ENCODE measurements around the gene CEP83.

CEP83 gene

GRCh38 chr12:94266796-94267536 is 192.7 kb downstream of the CEP83 start:
- TF ChIP-seq CTCF (conservative IDR thresholded peaks at IDR 0.05) = no peak
- no peak overlapping the region for H3K27ac ChIP-seq

- TF ChIP-seq CTCF (conservative IDR thresholded peaks at IDR 0.05) = no peak
- no peak overlapping the region for H3K27ac ChIP-seq
These were observed 193.5 kb downstream of the CEP83 start for GRCh38 chr12:94265966-94266745.

- no peak overlapping the region for H3K27ac ChIP-seq
- no peak for TF ChIP-seq CTCF (conservative IDR thresholded peaks at IDR 0.05)
These were observed 194.1 kb downstream of the CEP83 start for GRCh38 chr12:94265539-94265938.

- no peak for TF ChIP-seq CTCF (conservative IDR thresholded peaks at IDR 0.05)
- no peak overlapping the region for H3K27ac ChIP-seq
These were observed 194.8 kb downstream of the CEP83 start for GRCh38 chr12:94264736-94265485.

GRCh38 chr12:94263905-94264561 is 195.6 kb downstream of the CEP83 start:
- no peak overlapping the region for H3K27ac ChIP-seq
- no peak for TF ChIP-seq CTCF (conservative IDR thresholded peaks at IDR 0.05)

- H3K27ac ChIP-seq = 0 out of 2 replicates have a peak overlapping the region, but pooled peaks have one; percentile 39
- TF ChIP-seq CTCF (conservative IDR thresholded peaks at IDR 0.05) = no peak
These were observed 196.5 kb downstream of the CEP83 start for GRCh38 chr12:94263011-94263811.
